Activated CD8-positive, alpha-beta memory T cell treated with anti-CD3 and anti-CD28 coated beads, Interleukin-2, amount 50 U/mL, for 48 hours (primary cell): Measurements from ENCODE around the gene FNDC3A.

Experiments used
- DNase-seq: peaks from one replicate; pipeline ENCODE4 v3.0.0-alpha.2; 2020

Gene FNDC3A

DNA sequence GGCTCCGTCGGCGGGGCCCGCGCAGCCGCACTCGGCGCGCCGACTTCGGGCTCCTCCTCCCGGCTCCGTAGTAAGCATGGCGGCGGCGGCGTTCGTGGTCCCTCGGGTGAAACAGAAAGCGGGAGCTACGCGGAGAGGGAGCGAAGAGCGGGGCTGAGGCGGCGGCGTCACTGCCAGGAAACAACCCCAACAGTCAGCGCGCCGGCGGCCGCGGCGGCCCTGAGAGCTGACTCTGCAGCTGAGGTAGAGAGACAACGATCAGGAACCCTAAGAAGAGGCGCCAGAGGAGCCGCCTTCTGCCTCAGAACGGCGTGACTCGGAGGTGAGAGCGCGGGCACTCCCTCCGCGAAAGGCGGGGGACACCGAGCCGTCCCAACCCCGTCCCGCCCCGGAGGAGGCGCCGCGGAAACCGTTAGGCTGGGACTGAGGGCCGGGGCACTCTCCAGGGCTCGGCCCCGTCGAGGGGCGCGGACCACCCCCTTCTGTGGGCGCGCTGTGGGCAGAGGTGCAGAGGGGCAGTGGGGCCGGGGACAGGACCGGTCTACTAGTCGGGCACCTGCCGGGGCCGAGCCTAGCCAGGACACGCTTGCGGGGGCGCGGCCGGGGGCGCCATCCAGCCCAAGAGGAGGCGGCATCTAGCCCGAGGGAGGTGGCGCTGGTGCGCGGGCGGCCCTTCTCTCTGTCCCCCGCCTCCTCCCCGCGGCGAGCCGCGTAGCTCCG lies at the start of gene FNDC3A:
FNDC3A (plus strand) TSS at position 57 of the 720 bp plus-strand sequence. CDS start 30,279 bp downstream, outside the sequence.
- DNase-seq, result peak; percentile 93

- DNase-seq, result no peak
Observed at GRCh38 chr13:48928757-48929430, 46.8 kb upstream of the FNDC3A start.

DNA sequence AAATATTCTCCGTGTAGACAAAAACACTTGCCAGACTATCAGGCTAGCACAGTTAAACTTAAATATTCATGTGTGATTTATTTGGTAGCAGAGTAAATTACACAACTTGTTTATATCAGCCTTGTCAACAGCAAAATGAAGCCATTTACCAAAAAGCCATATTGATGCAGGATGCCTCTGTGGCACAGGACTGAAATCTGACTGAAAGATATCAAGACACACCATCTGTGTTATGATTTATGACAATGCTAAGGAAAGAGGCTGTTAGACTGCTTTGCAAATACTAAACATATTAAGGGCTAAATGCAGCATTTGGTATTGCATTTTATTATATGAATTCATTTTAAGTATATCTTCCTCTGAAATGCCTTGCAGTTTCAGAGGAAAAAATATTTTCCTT lies 44.8 kb upstream of the FNDC3A start:
- no peak for DNase-seq

GRCh38 chr13:48938308-48938943 lies 37.3 kb upstream of the FNDC3A start:
- DNase-seq, result no peak

DNA sequence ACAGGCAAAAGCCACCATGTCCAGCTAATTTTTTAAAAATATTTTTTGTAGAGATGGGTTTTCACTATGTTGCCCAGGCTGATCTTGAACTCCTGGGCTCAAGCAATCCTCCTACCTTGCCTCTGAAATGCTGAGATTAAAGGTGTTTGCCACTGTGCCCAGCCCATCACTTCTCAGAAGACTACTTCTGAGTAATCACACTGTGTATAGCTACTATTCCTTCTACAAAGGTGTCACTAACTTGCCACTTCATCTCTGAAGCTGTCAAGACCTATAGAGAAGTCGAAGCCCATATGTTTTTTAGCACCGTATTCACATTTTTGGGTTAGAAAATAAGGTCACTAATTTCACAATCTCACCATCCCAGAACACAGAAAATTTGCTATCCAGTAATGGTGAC lies 36.0 kb upstream of the FNDC3A start:
- no peak for DNase-seq

DNA sequence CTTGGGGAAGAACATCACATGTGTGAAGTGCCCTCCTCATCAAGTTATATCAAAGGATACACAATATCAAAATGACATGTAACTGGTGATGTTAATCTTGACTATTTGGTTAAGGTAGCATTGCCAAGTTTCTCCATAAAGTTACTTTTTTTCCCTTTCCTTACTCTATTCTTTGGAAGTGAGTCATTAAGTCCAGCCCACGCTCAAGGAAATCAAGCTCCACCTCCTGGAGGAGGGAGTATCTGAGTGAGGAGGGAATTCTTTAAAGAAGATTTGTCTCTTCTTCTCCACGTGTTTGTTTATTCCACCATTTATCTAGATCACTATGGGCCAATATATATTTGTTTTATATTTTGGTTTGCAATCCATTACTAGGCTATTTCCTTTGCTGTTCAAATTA lies 33.6 kb upstream of the FNDC3A start:
- no peak for DNase-seq

DNA sequence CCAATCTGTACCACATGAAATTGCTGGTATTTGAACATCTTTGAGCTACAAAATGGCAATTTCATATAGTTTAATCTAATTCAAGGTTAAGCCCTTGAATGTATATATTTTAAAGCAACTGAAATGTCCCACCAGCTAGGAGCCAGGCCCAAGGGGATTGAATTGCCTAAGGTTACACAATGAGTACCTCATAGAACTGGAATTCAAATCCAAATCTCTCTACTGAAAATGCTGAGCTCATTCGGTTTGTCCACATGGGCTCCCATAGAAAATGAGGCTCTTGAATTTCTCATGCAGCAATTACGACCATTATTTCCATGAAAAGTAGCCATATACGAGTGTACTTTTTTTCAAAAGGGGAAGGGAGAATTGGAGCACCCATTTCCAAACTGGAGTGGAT lies 31.5 kb upstream of the FNDC3A start:
- DNase-seq, result no peak

- DNase-seq, result no peak
Observed at GRCh38 chr13:48945626-48946025, 30.1 kb upstream of the FNDC3A start.

DNA sequence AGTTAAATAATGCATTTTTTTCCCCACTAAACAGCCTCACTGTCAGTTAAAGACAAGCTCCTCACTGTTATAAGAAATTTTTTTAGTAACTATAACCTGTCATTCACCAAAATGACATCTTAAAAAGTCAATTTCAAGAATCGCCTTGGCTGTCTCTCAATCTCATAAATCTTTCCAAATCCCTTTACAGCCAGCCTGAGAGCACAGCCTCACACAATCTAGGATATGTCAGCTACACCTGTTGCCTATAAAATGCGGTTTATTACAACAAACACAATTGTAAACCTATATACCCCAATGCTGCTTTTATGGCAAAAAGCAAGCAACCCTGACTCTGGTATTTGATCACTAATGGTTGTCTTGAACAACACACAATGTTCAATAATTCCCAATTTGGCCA lies 29.5 kb upstream of the FNDC3A start:
- DNase-seq, result no peak

- DNase-seq, result no peak
Observed at GRCh38 chr13:48949566-48950500, 25.9 kb upstream of the FNDC3A start.

- DNase-seq, result no peak
Observed at GRCh38 chr13:48950501-48950875, 25.2 kb upstream of the FNDC3A start.

- no peak for DNase-seq
Observed at GRCh38 chr13:48954081-48954480, 21.6 kb upstream of the FNDC3A start.

DNA sequence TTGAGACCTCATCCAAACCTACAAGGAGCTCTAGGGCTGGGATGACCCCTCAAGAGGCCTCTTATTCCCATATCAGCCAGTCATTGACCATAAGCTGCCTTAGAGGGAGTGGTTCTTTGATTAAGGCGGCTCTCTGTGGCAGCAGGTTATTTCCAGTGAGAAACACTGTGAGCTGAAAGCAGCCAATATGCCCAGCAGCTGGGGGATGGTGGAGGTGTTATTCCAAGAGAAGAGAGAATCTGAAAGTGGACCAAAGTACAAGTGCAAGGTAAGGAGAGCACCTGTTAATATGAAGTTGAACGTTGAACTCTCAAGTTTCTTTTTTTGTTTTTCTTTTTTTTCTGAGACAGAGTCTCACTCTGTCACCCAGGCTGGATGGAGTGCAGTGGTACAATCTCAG lies 20.2 kb upstream of the FNDC3A start:
- DNase-seq, result no peak

GRCh38 chr13:48961379-48961778 lies 14.3 kb upstream of the FNDC3A start:
- DNase-seq, result no peak

GRCh38 chr13:48962281-48962680 lies 13.4 kb upstream of the FNDC3A start:
- no peak for DNase-seq

GRCh38 chr13:48965736-48966135 lies 10.0 kb upstream of the FNDC3A start:
- no peak for DNase-seq

DNA sequence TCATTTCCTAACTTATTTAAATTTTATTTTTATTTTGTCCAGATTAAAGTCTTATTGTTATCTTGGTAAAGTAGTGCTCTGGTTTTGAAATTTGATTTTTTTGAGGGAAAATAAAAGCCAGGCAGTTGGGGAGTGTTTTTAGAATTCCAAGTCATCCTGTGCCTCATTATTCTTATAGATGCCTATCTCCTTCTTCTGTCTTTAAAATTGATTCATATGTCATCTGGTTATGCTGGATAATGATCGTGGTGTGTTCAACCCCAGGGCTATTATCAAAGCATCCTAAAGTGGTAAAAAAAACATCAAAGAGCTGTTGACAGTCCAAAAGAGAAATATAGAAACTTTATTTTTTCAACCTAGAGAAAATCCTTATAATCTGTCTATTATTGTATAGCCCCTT lies 6.0 kb upstream of the FNDC3A start:
- DNase-seq, result no peak

- no peak for DNase-seq
Observed at GRCh38 chr13:48973845-48974431, 1.8 kb upstream of the FNDC3A start.

DNA sequence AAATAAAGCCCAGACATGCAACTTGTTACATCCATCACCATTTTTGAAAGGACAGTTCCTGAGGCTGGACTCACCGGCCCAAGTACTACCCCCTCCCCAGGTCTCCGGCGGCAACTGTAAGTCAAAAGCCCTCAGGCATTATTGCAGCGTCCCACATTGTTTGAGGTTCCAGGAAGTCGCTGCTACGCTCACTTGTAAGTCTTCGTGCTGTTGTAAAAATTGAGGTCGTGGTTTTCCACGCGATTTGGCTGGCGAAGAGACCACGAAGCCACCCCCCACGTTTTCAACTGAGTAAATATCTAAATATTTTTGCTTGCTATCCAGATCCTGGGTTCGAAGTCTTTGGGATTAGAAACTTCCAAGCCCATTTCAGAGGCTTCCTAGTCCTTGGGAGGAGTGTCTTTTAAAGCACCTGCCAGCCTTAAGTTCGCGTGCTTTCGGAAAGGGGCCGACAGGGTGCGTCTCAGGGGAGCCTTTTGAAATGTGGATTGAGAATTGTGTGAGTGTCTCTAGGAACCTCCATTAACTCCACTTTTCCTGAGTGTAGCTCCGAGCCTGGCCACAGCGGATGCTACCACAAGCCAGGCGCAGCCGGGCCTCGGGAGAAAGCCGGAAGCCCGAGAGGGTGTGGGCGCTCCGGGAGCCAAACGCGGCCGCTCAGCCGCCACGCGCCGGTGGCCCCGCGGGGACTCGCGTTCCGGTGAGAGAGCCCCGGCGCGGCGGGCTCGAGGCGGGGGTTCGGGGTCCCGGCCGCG lies 434 bp upstream of the FNDC3A start:
- peak; percentile 60 for DNase-seq

DNA sequence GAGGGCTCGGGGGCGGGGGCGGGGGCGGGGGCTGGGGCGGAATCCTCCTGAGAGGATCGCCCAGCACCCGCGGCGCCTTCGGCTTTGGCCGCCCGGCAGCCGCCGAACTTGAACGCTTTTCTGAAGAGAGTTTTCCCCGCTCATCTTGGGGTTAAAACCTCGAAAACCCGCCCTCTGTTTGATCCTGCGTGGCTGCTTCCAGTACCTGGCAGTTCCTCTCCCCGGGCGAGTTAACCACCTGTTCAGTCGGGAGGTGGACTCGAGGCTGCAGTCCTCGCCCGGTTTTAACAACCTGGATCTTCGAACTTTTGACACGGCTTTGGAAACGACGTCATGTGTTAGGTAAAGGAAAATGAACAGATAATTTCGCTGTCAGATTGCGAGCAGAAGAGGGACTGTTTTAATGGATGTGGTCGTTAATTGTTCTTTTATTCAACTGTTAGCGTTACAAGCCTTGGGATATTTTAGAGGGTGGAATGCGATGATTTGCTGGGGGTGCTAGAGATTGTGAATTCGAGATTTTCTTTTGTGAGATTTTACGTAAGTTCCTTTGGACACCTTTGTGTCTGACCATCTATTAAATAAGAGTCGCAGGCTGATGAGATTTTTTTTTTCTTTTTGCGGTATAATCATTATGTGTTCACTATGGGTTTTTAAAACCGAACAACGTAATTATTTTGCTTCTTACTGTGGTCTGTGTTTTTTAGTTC lies 1.0 kb downstream of the FNDC3A start:
- no peak for DNase-seq

DNA sequence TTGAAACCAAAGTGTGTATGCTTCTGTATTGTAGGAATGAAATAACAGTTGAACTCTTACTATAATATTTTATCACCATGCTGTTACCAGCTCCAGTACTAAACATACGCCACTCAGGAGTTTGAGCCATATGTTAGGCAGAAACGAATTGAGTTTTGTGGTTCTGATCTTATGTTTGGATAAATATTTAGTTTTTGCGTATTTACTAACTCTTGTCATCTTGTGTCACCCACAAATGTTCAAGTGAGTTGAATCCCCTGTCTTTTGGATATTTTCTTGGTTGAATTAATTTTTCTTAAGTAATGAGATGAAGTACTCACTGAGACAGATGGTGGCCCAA lies 1.5 kb downstream of the FNDC3A start:
- no peak for DNase-seq
